GM12875 (cell line): ENCODE measurements around the gene PPP4R1.

Experiments
- H3K4me3 ChIP-seq: one replicate; pipeline ENCODE4 v1.5.1; 2011; ENCODE audit warnings: low read depth, low read length, control low read depth
- TF ChIP-seq, protein P1 (sequence below): IDR thresholded peaks from 2 replicates; pipeline ENCODE4 v1.5.1; 2011; ENCODE audit warnings: low read depth, mild to moderate bottlenecking, control low read depth, inconsistent platforms, low read length, moderate library complexity, borderline replicate concordance; ENCODE audit not compliant: insufficient read depth

PPP4R1 gene

DNA sequence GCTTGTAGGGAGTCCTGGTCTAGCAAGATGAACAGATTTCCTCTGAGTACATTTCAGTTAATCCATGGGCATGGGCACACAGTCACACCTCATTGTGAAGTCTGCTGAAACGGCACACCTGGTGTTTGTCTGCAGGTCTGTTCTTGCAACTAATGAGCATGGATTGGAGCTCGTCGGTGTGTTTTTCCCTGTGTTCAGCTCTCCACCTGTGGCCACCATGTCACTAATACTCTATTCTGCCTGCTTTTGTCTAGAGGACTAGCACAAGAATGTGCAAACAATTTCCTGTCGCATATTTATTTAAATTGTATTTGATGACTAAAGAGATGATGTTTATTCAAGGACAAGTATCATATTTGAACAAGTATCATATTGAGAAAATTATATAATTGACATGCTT, 24.5 kb upstream of the PPP4R1 start:
- TF ChIP-seq, protein P1, sequence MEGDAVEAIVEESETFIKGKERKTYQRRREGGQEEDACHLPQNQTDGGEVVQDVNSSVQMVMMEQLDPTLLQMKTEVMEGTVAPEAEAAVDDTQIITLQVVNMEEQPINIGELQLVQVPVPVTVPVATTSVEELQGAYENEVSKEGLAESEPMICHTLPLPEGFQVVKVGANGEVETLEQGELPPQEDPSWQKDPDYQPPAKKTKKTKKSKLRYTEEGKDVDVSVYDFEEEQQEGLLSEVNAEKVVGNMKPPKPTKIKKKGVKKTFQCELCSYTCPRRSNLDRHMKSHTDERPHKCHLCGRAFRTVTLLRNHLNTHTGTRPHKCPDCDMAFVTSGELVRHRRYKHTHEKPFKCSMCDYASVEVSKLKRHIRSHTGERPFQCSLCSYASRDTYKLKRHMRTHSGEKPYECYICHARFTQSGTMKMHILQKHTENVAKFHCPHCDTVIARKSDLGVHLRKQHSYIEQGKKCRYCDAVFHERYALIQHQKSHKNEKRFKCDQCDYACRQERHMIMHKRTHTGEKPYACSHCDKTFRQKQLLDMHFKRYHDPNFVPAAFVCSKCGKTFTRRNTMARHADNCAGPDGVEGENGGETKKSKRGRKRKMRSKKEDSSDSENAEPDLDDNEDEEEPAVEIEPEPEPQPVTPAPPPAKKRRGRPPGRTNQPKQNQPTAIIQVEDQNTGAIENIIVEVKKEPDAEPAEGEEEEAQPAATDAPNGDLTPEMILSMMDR = no peak
- no peak overlapping the region for H3K4me3 ChIP-seq

DNA sequence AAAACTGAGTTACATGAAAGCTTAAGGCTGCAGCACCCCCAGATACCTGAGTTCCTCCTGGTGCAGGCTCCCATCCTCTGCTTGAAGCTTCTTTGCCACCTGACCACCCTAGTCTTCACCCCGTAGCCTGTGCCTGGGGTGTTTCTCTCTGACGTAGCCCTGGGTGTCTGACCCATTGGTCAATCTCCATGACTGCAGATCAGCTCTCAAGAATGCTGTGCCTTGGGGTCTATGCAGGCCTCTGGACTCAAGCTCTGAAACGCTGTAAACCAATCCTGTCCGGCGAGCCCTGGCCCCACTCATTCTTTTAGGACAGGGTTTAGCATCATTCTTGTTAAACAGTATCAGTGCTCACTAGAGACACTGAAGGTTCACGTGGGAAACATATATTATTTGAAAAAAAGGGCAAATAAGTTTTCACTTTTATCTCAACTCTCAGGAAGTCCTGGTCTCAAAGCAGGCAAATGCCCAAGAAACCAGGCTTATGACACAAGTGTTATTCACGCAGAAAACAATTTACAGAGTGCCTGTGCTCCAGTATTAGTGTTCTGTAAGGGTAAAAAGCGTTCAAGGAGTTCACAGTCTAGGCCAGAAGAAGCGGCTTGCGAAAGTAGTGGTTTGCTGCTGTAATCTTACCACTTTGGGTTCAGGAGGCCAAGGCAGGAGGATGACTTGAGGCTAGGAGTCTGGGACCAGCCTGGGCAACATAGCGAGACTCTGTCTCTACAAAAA, 22.8 kb upstream of the PPP4R1 start:
- no peak overlapping the region for H3K4me3 ChIP-seq
- TF ChIP-seq, protein P1 = no peak

DNA sequence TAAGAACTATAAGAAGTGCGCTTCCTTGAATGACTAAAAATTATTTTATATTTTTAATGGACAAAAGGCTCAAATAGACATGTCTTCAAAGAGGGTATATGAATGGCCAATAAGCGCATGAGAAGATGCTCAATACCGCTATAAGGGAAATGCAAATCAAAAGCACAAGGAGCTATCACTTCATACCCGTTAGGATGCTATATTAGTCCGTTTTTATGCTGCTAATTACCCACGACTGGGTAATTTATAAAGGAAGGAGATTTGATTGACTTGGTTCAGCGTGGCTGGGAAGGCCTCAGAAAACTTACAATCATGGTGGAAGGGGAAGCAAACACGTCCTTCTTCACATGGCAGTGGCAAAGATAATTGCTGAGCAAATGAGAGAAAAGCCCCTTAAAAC, 20.5 kb upstream of the PPP4R1 start:
- TF ChIP-seq, protein P1 = no peak
- H3K4me3 ChIP-seq = no peak overlapping the region

DNA sequence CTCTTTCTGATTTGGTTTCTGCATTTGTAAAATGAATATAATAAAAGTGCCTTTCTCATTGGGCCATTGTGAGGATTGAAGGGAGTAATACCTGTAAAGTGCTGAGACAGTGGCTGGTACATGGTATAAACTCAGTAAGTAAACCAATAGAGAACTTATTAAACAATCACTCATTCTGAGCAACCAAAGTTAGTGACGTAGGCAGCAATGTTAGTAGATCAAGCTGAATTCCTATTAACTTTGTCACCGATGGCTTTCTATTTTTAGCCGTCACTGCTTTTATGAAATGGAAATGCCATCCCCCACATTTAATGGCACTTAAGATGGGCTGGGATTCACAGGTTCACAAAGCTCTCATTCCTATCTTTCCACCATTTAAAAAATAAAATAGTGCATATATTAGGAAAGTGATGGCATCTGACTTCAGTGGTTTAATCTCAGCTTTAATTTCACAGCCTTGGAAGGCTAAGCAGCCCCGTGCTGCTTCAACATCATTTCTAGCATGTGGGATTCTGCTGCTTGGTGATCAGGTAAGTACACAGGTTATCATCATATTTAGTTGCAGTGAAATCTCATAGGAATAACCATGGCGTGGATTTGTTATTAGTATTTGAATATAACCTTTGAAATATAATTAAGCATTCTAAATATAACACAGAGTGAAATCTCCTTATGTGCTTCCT, 17.6 kb upstream of the PPP4R1 start:
- no peak overlapping the region for H3K4me3 ChIP-seq
- TF ChIP-seq, protein P1 = no peak

DNA sequence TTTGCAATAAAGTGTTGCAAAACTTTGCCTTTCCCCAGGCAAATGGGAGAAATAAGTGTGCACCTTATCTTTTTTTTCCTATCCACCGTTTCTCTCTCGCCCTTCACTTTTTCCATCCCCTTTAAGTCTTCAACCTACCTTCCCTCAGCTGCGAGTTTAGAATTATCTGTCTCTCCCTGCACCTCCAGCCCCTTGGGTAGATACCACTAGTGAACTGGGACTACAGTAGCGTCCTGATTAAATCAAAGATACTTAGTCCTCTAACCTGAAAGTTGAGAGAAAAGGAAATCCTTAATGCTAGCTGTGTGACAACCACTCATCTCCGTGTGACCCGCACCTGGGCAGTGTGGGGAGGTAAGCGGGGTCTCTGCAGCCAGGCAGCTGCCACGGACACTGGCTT, 16.1 kb upstream of the PPP4R1 start:
- no peak overlapping the region for H3K4me3 ChIP-seq
- TF ChIP-seq, protein P1 = no peak

DNA sequence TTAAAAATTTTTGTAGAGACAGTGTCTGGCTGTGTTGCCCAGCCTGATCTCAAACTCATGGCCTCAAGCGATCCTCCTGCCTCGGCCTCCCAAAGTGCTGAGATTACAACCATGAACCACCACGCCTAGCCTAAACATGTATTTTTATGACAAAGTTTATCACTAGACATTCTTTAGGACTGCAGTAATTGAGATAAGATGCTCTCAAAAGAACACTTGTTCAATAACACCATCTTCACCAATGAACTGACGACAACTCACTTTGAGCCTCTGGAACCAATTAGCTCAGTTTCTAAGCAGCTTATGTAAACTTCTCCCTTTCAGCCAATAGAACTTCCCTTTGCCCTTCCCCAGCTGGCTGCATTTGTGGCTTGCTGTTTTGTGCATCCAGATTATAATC, 15.3 kb upstream of the PPP4R1 start:
- H3K4me3 ChIP-seq = no peak overlapping the region
- TF ChIP-seq, protein P1 = no peak

DNA sequence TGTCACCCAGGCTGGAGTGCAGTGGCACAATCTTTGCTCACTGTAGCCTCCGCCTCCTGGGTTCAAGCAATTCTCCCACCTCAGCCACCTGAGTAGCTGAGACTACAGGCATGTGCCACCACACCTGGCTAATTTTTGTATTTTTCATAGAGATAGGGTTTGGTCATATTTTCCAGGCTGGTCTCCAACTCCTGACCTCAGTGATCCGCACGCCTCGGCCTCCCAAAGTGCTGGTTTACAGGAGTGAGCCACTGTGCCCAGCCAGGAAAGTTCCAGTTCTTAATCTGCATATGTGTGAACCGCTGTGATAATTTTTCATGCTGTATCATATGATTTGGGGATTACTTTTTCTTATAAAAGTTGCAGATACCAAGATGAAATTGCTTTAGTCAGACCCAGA, 14.6 kb upstream of the PPP4R1 start:
- TF ChIP-seq, protein P1 = no peak
- H3K4me3 ChIP-seq = no peak overlapping the region
